Epithelial cell of alveolus of lung (primary cell): ENCODE measurements around the gene SPACA6. TPM values are rescaled to one million over a fixed set of nuclear protein-coding genes. Genes with fewer than 3 reads are reported as not detected.

Source experiments
- total RNA-seq: library from RNA; depleted of rRNA; stranded (reverse); fragments of >200 nt; gene quantifications from 2 replicates; pipeline ENCODE4 v1.2.1, GENCODE V29; 2015

SPACA6 gene, protein sequence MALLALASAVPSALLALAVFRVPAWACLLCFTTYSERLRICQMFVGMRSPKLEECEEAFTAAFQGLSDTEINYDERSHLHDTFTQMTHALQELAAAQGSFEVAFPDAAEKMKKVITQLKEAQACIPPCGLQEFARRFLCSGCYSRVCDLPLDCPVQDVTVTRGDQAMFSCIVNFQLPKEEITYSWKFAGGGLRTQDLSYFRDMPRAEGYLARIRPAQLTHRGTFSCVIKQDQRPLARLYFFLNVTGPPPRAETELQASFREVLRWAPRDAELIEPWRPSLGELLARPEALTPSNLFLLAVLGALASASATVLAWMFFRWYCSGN
- 2.8 and 3.9 TPM in 2 replicates for total RNA-seq

DNA sequence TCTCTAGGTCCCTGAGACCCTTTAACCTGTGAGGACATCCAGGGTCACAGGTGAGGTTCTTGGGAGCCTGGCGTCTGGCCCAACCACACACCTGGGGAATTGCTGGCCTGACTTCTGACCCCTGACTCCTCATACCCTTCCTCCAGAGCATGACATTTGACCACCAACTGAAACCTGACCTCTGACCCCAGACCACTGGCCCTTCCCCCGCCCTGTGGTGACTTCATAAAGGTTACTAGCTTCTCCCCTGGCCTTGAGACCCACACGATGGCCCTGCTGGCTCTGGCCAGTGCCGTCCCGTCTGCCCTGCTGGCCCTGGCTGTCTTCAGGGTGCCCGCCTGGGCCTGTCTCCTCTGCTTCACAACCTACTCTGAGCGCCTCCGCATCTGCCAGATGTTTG lies at the start of gene SPACA6:
Gene SPACA6 (plus strand): TSS at position 71 of the 400 bp plus-strand sequence. CDS start 197 bp downstream, at position 268.

DNA sequence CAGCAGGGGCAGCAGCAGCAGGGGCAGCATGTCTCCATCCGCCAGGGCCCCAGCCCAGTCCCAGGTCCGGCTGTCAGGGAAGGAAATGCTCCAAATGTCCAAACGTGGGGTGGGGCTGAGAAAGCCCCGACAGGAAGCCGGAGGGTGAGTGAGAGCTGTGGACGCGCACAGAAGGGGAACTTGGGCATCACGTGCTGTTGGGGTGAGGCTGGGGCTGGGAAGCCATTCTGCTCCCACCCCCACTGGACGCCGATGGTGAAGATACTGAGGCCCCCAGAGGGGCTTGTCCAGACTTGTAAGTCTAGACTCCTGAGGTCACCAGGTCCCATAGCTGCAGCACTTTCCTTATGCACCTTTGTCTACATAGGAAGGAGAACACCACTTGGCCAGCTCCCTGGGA lies 46.4 kb upstream of the SPACA6 start, which contains the start of gene SIGLEC14:
Gene SIGLEC14 (minus strand): TSS at position 96 of the 400 bp plus-strand sequence. CDS start 66 bp downstream, at position 30.

DNA sequence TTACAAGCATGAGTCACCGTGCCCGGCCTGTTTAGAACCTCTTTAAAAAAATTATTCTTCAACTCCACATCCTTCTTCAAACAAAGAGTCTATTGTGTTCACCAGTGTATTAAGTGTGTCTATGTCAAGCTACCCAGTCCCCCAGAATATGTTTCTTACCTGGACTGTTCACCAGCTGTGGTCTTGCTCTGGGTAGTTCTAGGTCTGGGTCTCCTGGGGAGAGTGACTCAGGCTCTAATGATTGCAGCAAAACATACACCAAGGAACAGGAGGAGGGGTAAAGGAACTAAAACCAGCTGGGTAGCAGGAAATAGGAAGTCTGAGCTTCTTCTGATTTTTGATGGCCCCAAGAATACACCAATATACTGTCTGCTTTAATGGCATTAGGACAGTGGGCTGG lies 58.5 kb downstream of the SPACA6 start, which contains the start of gene FPR1:
Gene FPR1 (minus strand): TSS at position 224 of the 400 bp plus-strand sequence. CDS start 4,884 bp downstream, outside the sequence.

Other genes with a start within 250 kb of the SPACA6 start
- gene SIGLEC8, start 234.9 kb upstream of the SPACA6 start, total RNA-seq: not detected in 2 replicates
- not detected in 2 replicates for gene CEACAM18, start 214.8 kb upstream of the SPACA6 start, total RNA-seq
- not detected in 2 replicates for gene SIGLEC12, start 191.5 kb upstream of the SPACA6 start, total RNA-seq
- not detected in 2 replicates for gene SIGLEC6, start 161.7 kb upstream of the SPACA6 start, total RNA-seq
- 2.8 and 4.6 TPM in 2 replicates for gene ZNF175, start 122.0 kb upstream of the SPACA6 start, total RNA-seq
- gene SIGLEC5, start 62.9 kb upstream of the SPACA6 start, total RNA-seq: not detected in 2 replicates
- gene SIGLEC14, start 46.5 kb upstream of the SPACA6 start, total RNA-seq: 0.13 TPM in 1 of 2 replicates, not detected in the other
- gene HAS1, start 30.7 kb downstream of the SPACA6 start, total RNA-seq: 0.52 and 1.8 TPM in 2 replicates
- gene FPR1, start 58.5 kb downstream of the SPACA6 start, total RNA-seq: not detected in 2 replicates
- gene FPR2, start 67.8 kb downstream of the SPACA6 start, total RNA-seq: not detected in 2 replicates
- gene FPR3, start 101.8 kb downstream of the SPACA6 start, total RNA-seq: under 0.01 TPM in 1 of 2 replicates, not detected in the other
- 1.9 and 9.2 TPM in 2 replicates for gene ZNF577, start 194.6 kb downstream of the SPACA6 start, total RNA-seq
- gene ZNF649, start 211.7 kb downstream of the SPACA6 start, total RNA-seq: 5.4 and 7.7 TPM in 2 replicates
- 3.0 and 4.9 TPM in 2 replicates for gene ZNF613, start 234.1 kb downstream of the SPACA6 start, total RNA-seq